GM21515 (cell line): Measurements from ENCODE around the gene TSC22D4.

Experiments used
- ATAC-seq: cut with Tn5 transposase; IDR thresholded peaks from one replicate; pipeline ENCODE4 v1.9.1; 2021; ENCODE audit not compliant: unreplicated experiment

The TSC22D4 gene

DNA sequence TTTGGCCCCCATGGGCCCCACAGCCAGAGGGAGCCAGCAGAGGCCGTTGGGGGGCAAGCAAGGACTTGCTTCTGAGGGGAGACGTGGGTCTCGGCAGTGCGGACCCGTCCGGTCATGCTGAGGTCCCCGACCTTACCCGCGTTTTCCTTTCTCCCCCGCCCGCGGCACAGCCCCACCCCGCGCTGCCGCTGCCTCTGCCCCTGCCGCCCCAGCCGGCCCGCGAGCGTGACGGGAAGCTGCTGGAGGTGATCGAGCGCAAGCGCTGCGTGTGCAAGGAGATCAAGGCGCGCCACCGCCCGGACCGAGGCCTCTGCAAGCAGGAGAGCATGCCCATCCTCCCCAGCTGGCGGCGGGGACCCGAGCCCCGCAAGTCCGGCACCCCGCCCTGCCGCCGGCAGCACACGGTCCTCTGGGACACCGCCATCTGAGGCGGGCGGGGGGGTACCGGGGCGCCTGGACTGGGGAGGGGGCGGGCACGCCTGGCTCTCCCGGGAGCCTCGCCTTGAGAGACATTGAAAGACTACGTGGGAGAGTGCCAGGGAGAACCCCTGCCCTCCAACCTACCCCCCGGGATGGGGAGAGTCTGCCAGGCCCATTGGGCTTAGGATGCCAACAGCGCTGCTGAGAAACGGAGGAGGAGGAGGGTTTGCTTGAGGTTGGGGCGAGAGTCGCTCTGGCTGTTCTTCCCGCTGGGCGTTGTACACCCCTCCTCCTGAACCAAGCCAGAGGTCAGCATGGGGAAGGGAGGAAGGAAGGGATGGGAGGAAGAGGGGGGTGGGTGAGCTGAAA, 14.7 kb upstream of the TSC22D4 start:
- ATAC-seq = no peak

DNA sequence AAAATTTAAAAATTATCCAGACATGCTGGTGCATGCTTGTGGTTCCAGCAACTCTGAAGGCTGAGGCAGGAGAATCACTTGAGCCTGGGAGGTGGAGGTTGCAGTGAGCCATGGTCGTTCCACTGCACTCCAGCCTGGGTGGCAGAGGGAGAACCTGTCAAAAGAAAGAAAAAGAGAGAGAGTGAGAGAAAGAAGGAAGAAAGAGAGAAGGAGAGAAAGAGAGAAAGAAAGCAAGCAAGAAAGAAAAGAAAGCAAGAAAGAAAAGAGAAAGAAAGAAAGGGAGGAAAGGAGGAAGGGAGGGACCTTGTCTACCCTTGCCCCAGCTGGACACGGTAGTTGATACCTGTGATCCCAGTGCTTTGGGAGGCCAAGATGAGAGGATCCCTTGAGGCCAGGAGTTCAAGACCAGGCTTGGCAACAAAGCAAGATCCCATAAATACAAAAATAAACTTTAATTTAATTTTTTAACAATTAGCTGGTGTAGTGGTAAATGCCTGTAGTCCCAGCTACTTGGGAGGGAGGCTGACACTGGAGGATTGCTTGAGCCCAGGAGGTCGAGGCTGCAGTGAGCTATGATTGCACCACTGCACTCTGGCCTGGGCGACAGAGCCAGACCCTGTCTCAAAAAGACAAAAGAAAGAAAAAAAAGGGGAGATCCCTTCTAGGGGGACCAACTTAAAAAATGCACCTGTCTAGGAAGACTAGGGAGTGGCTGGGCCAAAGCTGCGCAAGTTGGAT, 13.9 kb upstream of the TSC22D4 start:
- no peak for ATAC-seq

DNA sequence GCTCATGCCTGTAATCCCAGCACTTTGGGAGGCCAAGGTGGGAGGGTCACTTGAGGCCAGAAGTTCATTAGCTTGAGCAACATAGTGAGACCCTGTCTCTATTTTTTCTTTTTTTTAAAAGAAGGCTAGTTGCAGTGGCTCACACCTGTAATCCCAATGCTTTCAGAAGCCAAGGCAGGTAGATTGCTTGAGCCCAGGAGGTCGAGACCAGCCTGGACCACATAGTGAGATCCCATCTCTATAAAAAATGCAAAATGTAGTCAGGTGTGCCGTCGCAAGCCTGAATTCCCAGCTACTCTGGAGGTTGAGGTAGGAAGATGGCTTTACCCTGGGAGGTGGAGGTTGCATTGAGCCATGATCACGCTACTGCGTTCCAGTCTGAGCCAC, 12.2 kb upstream of the TSC22D4 start:
- ATAC-seq = no peak

DNA sequence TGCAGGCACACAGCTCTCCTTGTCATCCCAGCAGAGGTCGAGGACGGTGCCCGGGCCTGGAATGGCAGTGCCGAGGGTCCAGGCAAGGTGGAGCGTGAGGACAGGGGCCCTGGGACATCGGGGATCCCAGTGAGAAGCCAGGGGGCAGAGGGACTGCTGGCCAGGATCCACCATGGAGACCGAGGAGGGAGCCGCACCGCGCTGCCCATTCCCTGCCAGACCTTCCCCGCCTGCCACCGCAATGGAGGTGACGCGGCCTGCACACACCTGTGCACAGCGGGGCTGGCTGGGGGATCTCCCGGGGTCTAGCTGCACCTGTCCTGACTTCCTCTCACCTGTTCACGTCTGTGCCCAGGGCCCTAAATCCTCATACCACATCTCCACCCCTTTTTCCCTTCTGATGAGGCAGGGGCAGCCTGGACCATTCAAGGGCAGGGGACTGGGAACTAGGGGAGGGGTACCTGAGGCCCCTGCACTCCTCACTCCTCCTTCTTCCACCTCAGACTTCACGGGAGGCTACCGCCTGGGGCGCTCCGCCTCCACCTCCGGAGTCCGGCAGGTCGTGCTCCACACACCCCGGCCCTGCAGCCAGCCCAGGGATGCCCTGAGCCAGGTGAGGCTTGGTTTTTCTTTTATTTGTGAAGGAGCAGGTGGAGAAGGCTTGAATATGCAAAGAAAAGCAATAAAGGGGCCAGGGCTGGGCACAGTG, 11.6 kb upstream of the TSC22D4 start:
- ATAC-seq = no peak

DNA sequence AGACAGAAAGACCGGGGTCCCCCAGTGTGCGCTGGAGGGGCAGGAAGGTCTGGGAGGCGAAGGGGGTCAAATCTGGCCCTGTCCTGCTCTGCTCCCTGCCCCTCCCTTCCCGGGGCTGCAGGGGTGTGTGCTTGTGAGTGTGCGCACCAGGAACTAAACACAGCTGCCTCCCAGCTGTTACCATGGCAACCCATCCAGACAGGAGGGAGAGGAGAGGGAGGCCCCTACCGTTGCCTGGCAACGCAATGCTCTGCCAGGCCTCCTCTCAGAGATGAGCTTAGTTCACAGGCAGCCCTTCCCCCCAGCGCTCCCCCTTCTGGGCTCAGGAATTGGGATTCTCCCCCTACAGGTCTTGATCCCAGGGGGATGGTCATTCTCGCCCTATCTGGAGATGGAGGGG, 10.8 kb upstream of the TSC22D4 start:
- no peak for ATAC-seq

DNA sequence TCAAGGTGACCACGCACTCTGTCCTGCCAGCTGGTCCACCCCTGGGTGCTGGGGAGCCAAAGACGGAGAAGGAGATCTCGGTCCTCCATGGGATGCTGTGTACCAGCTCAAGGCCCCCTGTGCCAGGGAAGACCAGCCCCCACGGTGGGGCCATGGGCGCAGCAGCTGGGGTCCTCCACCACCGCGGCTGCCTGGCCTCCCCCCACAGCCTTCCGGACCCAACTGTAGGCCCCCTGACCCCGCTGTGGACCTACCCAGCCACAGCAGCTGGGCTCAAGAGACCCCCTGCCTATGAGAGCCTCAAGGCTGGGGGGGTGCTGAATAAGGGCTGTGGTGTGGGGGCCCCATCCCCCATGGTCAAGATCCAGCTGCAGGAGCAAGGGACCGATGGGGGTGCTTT, 10.1 kb upstream of the TSC22D4 start:
- no peak for ATAC-seq

DNA sequence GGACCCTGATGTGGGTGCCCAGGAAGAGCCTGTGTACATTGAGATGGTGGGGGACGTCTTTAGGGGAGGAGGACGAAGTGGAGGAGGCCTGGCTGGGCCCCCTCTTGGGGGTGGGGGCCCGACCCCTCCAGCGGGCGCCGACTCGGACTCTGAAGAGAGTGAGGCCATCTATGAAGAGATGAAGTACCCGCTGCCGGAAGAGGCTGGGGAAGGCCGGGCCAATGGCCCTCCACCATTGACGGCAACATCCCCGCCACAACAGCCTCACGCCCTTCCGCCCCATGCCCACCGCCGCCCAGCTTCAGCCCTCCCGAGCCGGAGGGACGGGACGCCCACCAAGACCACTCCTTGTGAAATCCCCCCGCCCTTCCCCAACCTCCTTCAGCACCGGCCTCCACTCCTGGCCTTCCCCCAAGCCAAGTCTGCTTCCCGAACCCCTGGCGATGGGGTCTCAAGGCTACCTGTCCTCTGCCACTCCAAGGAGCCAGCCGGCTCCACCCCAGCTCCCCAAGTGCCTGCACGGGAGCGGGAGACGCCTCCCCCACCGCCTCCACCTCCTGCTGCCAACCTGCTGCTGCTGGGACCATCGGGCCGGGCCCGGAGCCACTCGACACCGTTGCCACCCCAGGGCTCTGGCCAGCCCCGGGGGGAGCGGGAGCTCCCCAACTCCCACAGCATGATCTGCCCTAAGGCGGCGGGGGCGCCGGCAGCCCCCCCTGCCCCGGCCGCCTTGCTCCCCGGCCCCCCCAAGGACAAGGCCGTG, 9.5 kb upstream of the TSC22D4 start:
- ATAC-seq = no peak

DNA sequence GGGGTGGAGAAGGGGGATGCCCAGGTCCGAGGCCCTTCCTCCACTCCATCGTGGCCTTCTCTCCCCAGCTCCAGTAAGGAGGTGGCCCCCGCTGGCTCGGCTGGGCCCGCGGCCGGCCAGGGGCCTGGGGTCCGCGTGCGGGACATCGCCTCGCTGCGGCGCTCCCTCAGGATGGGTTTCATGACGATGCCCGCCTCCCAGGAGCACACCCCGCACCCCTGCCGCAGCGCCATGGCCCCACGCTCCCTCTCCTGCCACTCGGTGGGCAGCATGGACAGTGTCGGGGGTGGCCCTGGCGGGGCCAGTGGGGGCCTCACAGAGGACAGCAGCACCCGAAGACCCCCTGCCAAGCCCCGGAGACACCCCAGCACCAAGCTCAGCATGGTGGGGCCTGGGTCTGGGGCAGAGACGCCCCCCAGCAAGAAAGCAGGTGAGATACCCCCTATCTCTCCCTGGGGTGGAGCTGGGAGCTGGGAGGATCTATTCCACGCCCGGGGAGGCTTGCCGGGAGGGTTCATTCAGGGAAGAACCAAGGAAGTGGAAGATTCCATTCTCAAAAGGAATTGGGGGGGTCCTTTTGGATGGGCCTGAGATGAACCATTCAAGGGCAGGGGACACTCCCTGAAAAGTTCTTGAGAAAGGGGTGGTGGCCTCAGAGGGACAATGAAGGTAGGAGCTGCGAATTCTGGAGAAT, 7.9 kb upstream of the TSC22D4 start:
- ATAC-seq = no peak

DNA sequence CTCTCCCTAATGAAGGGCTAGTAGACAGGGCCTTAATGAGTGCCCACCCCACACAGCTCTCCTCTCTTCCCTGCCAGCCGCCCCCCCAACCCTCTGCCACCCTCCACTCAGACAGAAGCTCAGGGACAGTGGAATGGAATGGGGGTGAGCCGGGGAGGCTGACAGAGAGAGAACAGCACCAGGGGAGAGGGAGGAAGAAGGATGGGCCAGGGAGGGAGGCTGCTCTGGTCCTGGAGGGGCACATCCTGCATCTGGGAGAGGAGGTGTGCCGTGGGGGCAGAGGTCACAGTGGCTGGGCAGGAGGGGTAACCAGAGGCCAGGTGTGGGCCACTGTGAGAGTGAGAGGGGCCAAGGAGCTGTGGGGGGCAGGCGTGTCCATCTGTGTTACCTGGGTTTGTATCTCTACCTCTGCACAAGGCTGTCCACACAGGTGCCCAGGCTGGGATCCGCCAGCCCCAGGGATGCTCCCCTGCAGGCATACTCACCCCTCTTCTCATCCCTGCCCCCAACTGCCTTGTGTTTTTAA, 7.2 kb upstream of the TSC22D4 start:
- ATAC-seq = no peak

DNA sequence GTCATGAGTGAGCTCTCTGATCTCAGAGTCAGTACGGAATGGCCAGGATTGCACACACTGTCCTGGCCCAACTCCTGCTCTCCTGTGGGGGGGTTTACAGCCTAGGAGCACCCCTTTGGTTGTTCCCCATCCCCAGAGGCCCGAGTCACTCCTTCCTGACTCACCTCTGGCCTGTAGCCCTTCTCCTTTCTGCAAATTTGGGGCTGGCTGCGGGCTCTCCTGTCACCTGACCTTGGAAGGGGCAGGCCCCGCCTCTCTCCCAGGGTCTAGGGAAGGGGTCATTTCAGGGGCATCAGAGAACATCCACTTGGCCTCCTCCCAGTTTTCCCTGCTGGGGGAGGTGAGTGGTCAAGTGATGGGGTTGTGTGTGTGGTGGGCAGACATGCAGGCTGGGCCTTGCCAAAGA, 6.5 kb upstream of the TSC22D4 start:
- ATAC-seq = no peak

DNA sequence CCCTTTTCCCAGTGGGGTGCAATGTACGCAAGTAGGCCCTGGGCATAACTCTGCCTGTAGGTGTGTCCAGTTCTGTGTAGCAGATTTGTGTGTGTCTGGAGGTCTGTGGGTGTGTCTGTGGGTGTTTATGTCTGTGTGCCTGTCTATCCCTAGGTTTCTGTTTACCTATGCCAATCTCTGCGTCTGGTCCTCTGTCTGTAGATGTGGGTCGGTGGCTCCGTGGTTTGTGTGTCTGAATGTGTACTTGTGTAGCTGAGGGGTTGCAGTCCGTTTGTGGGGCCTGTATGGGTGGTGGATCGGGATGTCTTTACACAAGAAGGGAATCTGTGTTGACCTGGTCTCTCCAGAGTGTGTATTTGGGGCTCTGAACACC, 5.6 kb upstream of the TSC22D4 start:
- no peak for ATAC-seq

DNA sequence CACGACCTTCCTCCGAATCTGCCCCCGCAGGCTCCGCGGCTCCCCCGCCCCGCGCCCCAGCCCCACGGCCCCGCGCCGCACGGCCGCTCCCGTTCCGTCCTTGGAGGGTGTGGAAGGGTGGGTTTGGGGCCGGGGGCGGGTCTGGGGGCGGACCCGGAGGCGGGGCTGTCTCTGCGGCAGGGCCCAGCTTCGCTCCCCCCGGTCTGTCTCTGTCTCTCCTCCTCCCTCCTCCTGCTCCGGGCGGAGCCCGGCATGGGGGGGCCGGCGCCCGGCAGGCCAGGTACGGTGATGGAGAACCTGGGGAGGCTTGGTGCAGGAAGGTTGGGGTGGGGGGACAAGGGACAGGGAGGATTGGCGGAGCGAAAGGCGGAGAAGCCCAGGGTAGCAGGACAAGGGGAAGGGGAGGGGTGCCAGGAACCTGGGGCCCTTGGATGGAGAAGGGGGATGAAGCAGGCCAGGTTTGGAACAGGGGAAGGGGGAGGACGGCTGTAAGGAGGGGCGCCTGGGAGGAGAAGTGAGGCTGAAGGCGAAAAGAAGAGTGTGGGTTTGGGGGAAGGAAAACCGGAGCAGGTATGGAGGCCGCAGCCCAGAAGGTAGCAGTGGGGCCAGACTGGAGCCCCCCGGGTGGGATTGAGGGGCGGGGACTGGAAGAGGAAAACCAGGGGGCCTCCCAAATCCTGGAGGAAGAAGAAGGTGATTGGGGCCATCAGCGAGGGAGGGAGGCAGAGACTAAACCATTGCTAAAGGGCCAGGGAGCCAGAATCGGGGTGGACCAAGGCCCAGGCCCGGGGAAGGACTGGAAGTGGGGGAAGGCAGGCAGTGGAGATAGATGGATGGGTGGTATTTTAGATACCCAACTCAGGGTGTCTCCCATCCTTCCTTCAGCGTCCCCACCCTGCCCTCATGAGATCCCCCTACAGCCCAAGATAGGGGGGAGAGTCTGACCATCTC, 5.0 kb upstream of the TSC22D4 start, which contains the start of gene NYAP1:
Gene NYAP1 (plus strand): TSS at position 206 of the 951 bp plus-strand sequence. CDS start 1,385 bp downstream, outside the sequence.
- ATAC-seq = no peak

DNA sequence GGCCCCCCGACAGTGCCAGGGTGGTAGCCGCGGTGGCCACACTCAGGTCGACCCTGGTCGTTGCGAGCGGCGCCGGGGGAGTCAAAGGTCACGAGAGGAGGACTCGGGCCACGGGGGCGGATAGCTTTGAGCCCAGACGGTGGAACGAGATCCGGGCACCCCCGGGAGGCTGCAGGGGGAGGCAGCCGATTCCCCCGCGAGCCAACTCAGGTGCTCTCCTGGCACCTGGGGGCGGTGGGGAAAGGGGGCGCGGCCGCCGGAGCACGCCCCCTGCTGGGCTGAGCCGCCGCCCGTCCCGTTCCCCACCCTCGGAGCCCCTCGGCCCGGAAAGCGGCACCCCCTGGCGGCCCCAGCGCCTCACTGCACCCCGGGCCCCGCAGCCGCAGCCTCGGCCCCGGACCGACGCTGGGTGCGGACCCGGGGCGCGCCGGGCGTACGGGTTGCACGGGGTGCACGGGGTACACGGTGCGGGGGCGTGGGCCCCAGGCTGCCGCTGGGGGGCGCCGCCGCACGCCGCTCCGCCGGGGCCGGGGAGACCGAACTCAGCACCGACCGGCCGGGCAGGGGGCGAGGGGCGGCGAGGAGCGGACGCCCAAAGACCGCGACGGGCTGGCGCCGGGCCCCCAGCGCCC, 4.2 kb upstream of the TSC22D4 start:
- ATAC-seq = peak; percentile 48

DNA sequence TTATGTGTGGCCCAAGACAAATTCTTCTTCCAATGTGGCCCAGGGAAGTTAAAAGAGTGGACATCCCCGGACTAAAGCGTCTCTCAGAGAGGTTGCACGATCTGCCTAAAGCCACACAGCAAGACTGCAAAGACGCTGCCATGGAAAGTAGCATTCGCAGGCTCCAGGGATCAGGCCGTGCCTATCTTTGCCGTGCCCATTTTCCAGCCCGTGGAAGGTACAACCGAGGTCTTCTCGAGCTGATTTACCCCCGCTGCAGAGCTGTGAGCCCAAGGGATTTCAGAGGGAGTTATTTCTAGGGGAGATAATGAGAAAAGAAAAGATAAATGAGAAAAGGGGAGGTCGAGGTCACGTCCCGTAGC, 3.7 kb upstream of the TSC22D4 start:
- no peak for ATAC-seq

DNA sequence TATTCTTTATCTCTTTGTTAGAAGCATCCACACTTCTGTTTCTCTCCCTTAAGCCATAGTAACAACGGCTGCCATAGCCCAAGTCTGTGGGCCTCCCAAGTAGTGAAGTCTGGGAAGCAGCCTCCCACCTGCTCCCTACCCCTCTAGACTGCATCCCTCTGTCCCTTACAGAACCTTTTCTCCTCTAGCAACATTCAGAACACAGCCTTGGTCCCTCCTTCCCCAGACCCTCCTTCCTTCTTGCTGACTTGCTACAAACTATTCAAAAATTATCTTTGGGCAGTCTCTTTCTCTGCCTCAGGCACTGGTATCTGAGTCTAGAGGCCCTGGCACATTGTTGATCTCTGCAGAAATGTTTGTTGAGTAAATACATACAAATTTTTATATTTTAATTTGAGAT, 2.5 kb upstream of the TSC22D4 start:
- ATAC-seq = no peak

DNA sequence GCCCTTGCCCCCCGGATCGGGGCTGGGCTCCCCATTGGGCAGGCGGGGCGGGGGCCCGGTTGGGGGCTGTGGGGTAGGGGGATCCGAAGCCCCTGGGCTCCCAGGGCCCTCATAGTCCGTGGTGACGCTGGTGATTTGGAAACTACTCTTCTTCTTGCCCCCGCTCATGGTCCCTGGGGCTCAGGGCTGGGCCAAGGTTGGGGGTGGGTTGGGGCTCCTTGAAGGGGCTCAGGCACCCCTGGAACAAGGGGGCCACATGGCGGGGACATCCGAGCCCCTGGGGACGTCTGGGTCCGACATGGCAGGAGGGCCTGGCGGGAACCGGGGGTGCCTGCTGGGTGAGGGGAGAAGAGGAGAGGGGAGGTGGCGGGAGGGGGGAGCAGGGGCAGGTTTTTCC, 1.1 kb downstream of the TSC22D4 start:
- no peak for ATAC-seq

DNA sequence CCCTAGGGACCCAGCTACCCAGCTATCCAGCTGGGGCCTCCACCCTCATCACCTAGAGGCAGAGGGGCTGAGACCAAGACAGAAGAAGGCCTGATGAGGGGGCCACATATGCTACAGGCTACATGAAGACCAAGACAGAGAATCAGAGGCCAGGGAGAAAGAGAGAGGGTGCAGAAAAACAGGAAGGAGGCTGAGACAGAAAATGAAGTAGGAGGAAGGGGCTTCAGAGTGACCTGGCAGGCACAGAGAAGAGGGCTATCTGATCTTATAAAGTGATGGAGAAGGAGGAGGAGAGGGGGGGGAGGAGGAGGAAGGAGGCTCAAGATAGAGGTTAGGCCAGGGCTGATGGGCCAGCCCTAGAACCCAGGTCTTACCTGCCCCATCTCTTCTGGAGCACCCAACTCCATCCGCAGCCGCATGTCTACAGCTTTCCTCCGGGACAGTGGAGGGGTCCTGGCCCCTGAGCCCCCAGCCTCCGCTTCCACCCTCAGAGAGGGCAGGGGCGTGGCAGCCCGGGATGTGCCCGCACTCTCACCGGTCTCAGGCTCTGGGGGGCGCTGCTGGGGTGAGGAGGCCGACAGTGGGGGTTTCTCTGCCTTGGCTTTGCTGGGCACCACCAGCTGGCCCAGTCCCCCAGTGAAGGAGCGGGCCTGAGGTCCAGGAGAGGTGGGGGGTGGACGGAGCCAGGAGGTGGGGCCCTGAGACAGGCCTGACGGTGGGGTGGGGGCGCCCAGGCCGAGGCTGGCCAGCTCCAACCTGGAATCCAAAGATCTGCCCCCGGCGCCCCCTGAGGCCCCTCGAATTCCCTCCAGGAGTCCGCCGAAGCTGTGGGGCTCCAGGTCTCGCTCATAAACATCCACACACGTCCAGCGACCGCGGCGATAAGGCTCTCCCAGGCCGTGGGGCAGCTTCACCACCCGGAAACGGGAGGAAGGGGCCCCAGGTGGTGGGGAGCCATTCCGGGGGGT, 1.8 kb downstream of the TSC22D4 start:
- no peak for ATAC-seq
